ENCODE results near the gene TTC9B. TPM values are rescaled to one million over a fixed set of nuclear protein-coding genes. Genes with fewer than 3 reads are reported as not detected.
"Not testable (repeated sequence)": the region's sequence is repeated elsewhere in the genome, so short reads cannot be mapped to it uniquely, and the experiment has no call there.

TTC9B gene
- total RNA-seq, 1 donor from 2014 or later: not detected

- Histone ChIP-seq H3K27me3 (ENCODE audit: control insufficient read depth in 3 of 3, insufficient read depth in 3 of 3, low read length in 3 of 3) (peaks cover 0 to 4% (median 0%) of the 10 kb centered on the region in 3 donors), H3K9me3 (ENCODE audit: control insufficient read depth in 3 of 3, low read length in 3 of 3) (no peaks in the 10 kb centered on the region), H3K27ac (ENCODE audit: low read depth, low read length) (no peak overlapping the region), H3K36me3 (ENCODE audit: control insufficient read depth in 3 of 3, insufficient read depth in 3 of 3, low read length in 3 of 3) (no peaks in the 10 kb centered on the region), H3K4me1 (ENCODE audit: control insufficient read depth in 3 of 3, insufficient read depth in 3 of 3, low read length in 3 of 3) (no peaks in the 10 kb centered on the region), H3K9ac (ENCODE audit: low read depth in 1 of 3, low read length in 3 of 3) (no peak overlapping the region), H3K4me3 (ENCODE audit: low read length in 3 of 3) (no peak overlapping the region)
These were observed 39.4 kb downstream of the TTC9B start for GRCh38 chr19:40178756-40179155.

GRCh38 chr19:40177286-40178070 is 40.7 kb downstream of the TTC9B start:
- H3K9ac ChIP-seq (ENCODE audit: low read depth in 1 of 3, low read length in 3 of 3): no peak overlapping the region
- no peak overlapping the region for H3K27ac ChIP-seq (ENCODE audit: low read depth, low read length)
- H3K4me1 ChIP-seq (ENCODE audit: control insufficient read depth in 3 of 3, insufficient read depth in 3 of 3, low read length in 3 of 3): no peaks in the 10 kb centered on the region
- peaks cover 0 to 4% (median 0%) of the 10 kb centered on the region in 3 donors for H3K27me3 ChIP-seq (ENCODE audit: control insufficient read depth in 3 of 3, insufficient read depth in 3 of 3, low read length in 3 of 3)
- H3K9me3 ChIP-seq (ENCODE audit: control insufficient read depth in 3 of 3, low read length in 3 of 3): no peaks in the 10 kb centered on the region
- H3K4me3 ChIP-seq (ENCODE audit: low read length in 3 of 3): no peak overlapping the region
- H3K36me3 ChIP-seq (ENCODE audit: control insufficient read depth in 3 of 3, insufficient read depth in 3 of 3, low read length in 3 of 3): no peaks in the 10 kb centered on the region

GRCh38 chr19:40175820-40176219 is 42.4 kb downstream of the TTC9B start:
- Histone ChIP-seq H3K36me3 (ENCODE audit: control insufficient read depth in 3 of 3, insufficient read depth in 3 of 3, low read length in 3 of 3) (no peaks in the 10 kb centered on the region), H3K27ac (ENCODE audit: low read depth, low read length) (no peak overlapping the region), H3K27me3 (ENCODE audit: control insufficient read depth in 3 of 3, insufficient read depth in 3 of 3, low read length in 3 of 3) (peaks cover 0 to 4% (median 0%) of the 10 kb centered on the region in 3 donors), H3K4me1 (ENCODE audit: control insufficient read depth in 3 of 3, insufficient read depth in 3 of 3, low read length in 3 of 3) (no peaks in the 10 kb centered on the region), H3K9ac (ENCODE audit: low read depth in 1 of 3, low read length in 3 of 3) (no peak overlapping the region), H3K9me3 (ENCODE audit: control insufficient read depth in 3 of 3, low read length in 3 of 3) (no peaks in the 10 kb centered on the region), H3K4me3 (ENCODE audit: low read length in 3 of 3) (no peak overlapping the region)

GRCh38 chr19:40174092-40174491 is 44.1 kb downstream of the TTC9B start:
- H3K27me3 ChIP-seq (ENCODE audit: control insufficient read depth in 3 of 3, insufficient read depth in 3 of 3, low read length in 3 of 3): peaks cover 0 to 7% (median under 1%) of the 10 kb centered on the region in 3 donors
- no peaks in the 10 kb centered on the region for H3K9me3 ChIP-seq (ENCODE audit: control insufficient read depth in 3 of 3, low read length in 3 of 3)
- no peaks in the 10 kb centered on the region for H3K4me1 ChIP-seq (ENCODE audit: control insufficient read depth in 3 of 3, insufficient read depth in 3 of 3, low read length in 3 of 3)
- H3K4me3 ChIP-seq (ENCODE audit: low read length in 3 of 3): no peak overlapping the region
- no peak overlapping the region for H3K27ac ChIP-seq (ENCODE audit: low read depth, low read length)
- H3K36me3 ChIP-seq (ENCODE audit: control insufficient read depth in 3 of 3, insufficient read depth in 3 of 3, low read length in 3 of 3): no peaks in the 10 kb centered on the region
- H3K9ac ChIP-seq (ENCODE audit: low read depth in 1 of 3, low read length in 3 of 3): no peak overlapping the region

GRCh38 chr19:40171293-40171692 is 46.9 kb downstream of the TTC9B start:
- not testable (repeated sequence) for H3K27ac ChIP-seq (ENCODE audit: low read depth, low read length); H3K27me3 ChIP-seq (ENCODE audit: control insufficient read depth in 3 of 3, insufficient read depth in 3 of 3, low read length in 3 of 3); H3K36me3 ChIP-seq (ENCODE audit: control insufficient read depth in 3 of 3, insufficient read depth in 3 of 3, low read length in 3 of 3); H3K4me1 ChIP-seq (ENCODE audit: control insufficient read depth in 3 of 3, insufficient read depth in 3 of 3, low read length in 3 of 3); H3K4me3 ChIP-seq (ENCODE audit: low read length in 3 of 3); H3K9ac ChIP-seq (ENCODE audit: low read depth in 1 of 3, low read length in 3 of 3); H3K9me3 ChIP-seq (ENCODE audit: control insufficient read depth in 3 of 3, low read length in 3 of 3)

- not testable (repeated sequence) for H3K4me1 ChIP-seq (ENCODE audit: control insufficient read depth in 3 of 3, insufficient read depth in 3 of 3, low read length in 3 of 3); H3K27ac ChIP-seq (ENCODE audit: low read depth, low read length); H3K36me3 ChIP-seq (ENCODE audit: control insufficient read depth in 3 of 3, insufficient read depth in 3 of 3, low read length in 3 of 3); H3K9ac ChIP-seq (ENCODE audit: low read depth in 1 of 3, low read length in 3 of 3); H3K4me3 ChIP-seq (ENCODE audit: low read length in 3 of 3); H3K9me3 ChIP-seq (ENCODE audit: control insufficient read depth in 3 of 3, low read length in 3 of 3); H3K27me3 ChIP-seq (ENCODE audit: control insufficient read depth in 3 of 3, insufficient read depth in 3 of 3, low read length in 3 of 3)
These were observed 47.7 kb downstream of the TTC9B start for GRCh38 chr19:40170303-40170989.

- H3K27ac ChIP-seq (ENCODE audit: low read depth, low read length); H3K27me3 ChIP-seq (ENCODE audit: control insufficient read depth in 3 of 3, insufficient read depth in 3 of 3, low read length in 3 of 3); H3K4me3 ChIP-seq (ENCODE audit: low read length in 3 of 3); H3K4me1 ChIP-seq (ENCODE audit: control insufficient read depth in 3 of 3, insufficient read depth in 3 of 3, low read length in 3 of 3); H3K9me3 ChIP-seq (ENCODE audit: control insufficient read depth in 3 of 3, low read length in 3 of 3); H3K9ac ChIP-seq (ENCODE audit: low read depth in 1 of 3, low read length in 3 of 3); H3K36me3 ChIP-seq (ENCODE audit: control insufficient read depth in 3 of 3, insufficient read depth in 3 of 3, low read length in 3 of 3): not testable (repeated sequence)
These were observed 48.5 kb downstream of the TTC9B start for GRCh38 chr19:40169482-40170302.

Other genes with a start within 250 kb of the TTC9B start
- 37.6 TPM for gene PSMC4, start 247.2 kb downstream of the TTC9B start, total RNA-seq
- 7.3 TPM for gene ZNF546, start 221.3 kb downstream of the TTC9B start, total RNA-seq
- 14.6 TPM for gene ZNF780B, start 162.2 kb downstream of the TTC9B start, total RNA-seq
- gene ZNF780A, start 127.4 kb downstream of the TTC9B start, total RNA-seq: 14.6 TPM
- gene MAP3K10, start 27.0 kb downstream of the TTC9B start, total RNA-seq: 3.1 TPM
- gene CCNP, start 8.3 kb upstream of the TTC9B start, total RNA-seq: not detected
- gene AKT2, start 67.0 kb upstream of the TTC9B start, total RNA-seq: 91.3 TPM
- gene C19orf47, start 130.0 kb upstream of the TTC9B start, total RNA-seq: 35.0 TPM
- 120 TPM for gene PLD3, start 130.3 kb upstream of the TTC9B start, total RNA-seq
- not detected for gene HIPK4, start 171.8 kb upstream of the TTC9B start, total RNA-seq
- 8.4 TPM for gene PRX, start 195.0 kb upstream of the TTC9B start, total RNA-seq
- 19.8 TPM for gene SERTAD1, start 207.6 kb upstream of the TTC9B start, total RNA-seq
- gene SERTAD3, start 226.0 kb upstream of the TTC9B start, total RNA-seq: 52.2 TPM
- gene BLVRB, start 247.4 kb upstream of the TTC9B start, total RNA-seq: 141 TPM
- gene SPTBN4, start 248.6 kb upstream of the TTC9B start, total RNA-seq: 0.52 TPM

Data from skeletal muscle tissue (tissue), 4 donors.